Liver (tissue), 9 donors: ENCODE data around the gene HOXD4. TPM values are rescaled to one million over a fixed set of nuclear protein-coding genes. Genes with fewer than 3 reads are reported as not detected.

ENCODE experiments used
- DNase-seq: peaks from one replicate; pipeline ENCODE4 v3.0.0-alpha.2; 2017; ENCODE audit warnings: low spot score
- H3K27ac ChIP-seq, 2 donors: one replicate each; pipeline ENCODE4 v1.7.0; 2013; ENCODE audit warnings: inconsistent platforms in 2 of 2, low read length in 2 of 2, control low read depth in 1 of 2, low read depth in 1 of 2, mild to moderate bottlenecking in 1 of 2
- H3K27me3 ChIP-seq, 4 donors: one replicate each; pipeline versions ENCODE4 v1.6.1 to v1.7.0; 2013; ENCODE audit warnings: low read length in 3 of 4, inconsistent platforms in 1 of 4, mild to moderate bottlenecking in 1 of 4, moderate library complexity in 1 of 4; ENCODE audit not compliant: control insufficient read depth in 4 of 4, insufficient read depth in 4 of 4
- H3K36me3 ChIP-seq, 4 donors: one replicate each; pipeline versions ENCODE4 v1.6.1 to v1.7.0; 2013; ENCODE audit warnings: low read length in 3 of 4, mild to moderate bottlenecking in 3 of 4, low read depth in 1 of 4, moderate library complexity in 1 of 4; ENCODE audit not compliant: control insufficient read depth in 4 of 4, insufficient read depth in 3 of 4
- H3K4me1 ChIP-seq, 4 donors: one replicate each; pipeline versions ENCODE4 v1.6.1 to v1.7.0; 2013; ENCODE audit warnings: low read length in 3 of 4, mild to moderate bottlenecking in 3 of 4, moderate library complexity in 1 of 4; ENCODE audit not compliant: control insufficient read depth in 4 of 4, insufficient read depth in 4 of 4
- H3K4me3 ChIP-seq, 3 donors: one replicate each; pipeline versions ENCODE4 v1.6.1 to v1.7.0; 2013; ENCODE audit warnings: low read length in 3 of 3, control low read depth in 1 of 3, low read depth in 1 of 3, mild to moderate bottlenecking in 1 of 3
- H3K9ac ChIP-seq, 2 donors: one replicate each; pipeline ENCODE4 v1.7.0; 2013; ENCODE audit warnings: low read length in 2 of 2, mild to moderate bottlenecking in 2 of 2, moderate library complexity in 2 of 2, control low read depth in 1 of 2, low read depth in 1 of 2
- H3K9me3 ChIP-seq, 4 donors: one replicate each; pipeline versions ENCODE4 v1.6.1 to v1.7.0; 2013; ENCODE audit warnings: low read length in 3 of 4; ENCODE audit not compliant: control insufficient read depth in 4 of 4
- ATF3 ChIP-seq: IDR thresholded peaks from 2 replicates; pipeline ENCODE4 v1.6.1; 2016; ENCODE audit warnings: antibody characterized with exemption
- CTCF ChIP-seq: fragments of 150-350 bp; IDR thresholded peaks from 2 replicates; pipeline ENCODE4 v1.5.1; 2017; ENCODE audit warnings: improper control_type of control experiment, low read depth, low read length; ENCODE audit not compliant: missing input control
- EGR1 ChIP-seq, 2 donors: IDR thresholded peaks; 2 replicates each; pipeline ENCODE4 v1.6.1; 2016 to 2018; ENCODE audit warnings: antibody characterized with exemption in 2 of 2, low read depth in 2 of 2
- FOXA1 ChIP-seq: IDR thresholded peaks from 2 replicates; pipeline ENCODE4 v1.6.1; 2016; ENCODE audit warnings: antibody characterized with exemption
- FOXA2 ChIP-seq: IDR thresholded peaks from 2 replicates; pipeline ENCODE4 v1.6.1; 2016; ENCODE audit warnings: antibody characterized with exemption
- GABPA ChIP-seq, 2 donors: IDR thresholded peaks in 1 of 2; conservative IDR thresholded peaks in 1 of 2; 2 replicates each; pipeline ENCODE4 v1.6.1; 2016; ENCODE audit warnings: antibody characterized with exemption in 2 of 2, mild to moderate bottlenecking in 1 of 2, moderate library complexity in 1 of 2
- HNF4A ChIP-seq, 2 donors: conservative IDR thresholded peaks; 2 replicates each; pipeline ENCODE4 v1.6.1; 2016; ENCODE audit warnings: antibody characterized with exemption in 2 of 2, mild to moderate bottlenecking in 2 of 2
- HNF4G ChIP-seq: IDR thresholded peaks from 2 replicates; pipeline ENCODE4 v1.6.1; 2016; ENCODE audit warnings: antibody characterized with exemption
- JUND ChIP-seq, 2 donors: IDR thresholded peaks; 2 replicates each; pipeline ENCODE4 v1.6.1; 2016; ENCODE audit warnings: antibody characterized with exemption in 2 of 2
- MAX ChIP-seq: IDR thresholded peaks from 2 replicates; pipeline ENCODE4 v1.6.1; 2016; ENCODE audit warnings: antibody characterized with exemption
- NR2F2 ChIP-seq: IDR thresholded peaks from 2 replicates; pipeline ENCODE4 v1.6.1; 2016; ENCODE audit warnings: antibody characterized with exemption
- RAD21 ChIP-seq, 2 donors: IDR thresholded peaks; 2 replicates each; pipeline ENCODE4 v1.6.1; 2016; ENCODE audit warnings: antibody characterized with exemption in 2 of 2, mild to moderate bottlenecking in 2 of 2
- REST ChIP-seq: IDR thresholded peaks from 2 replicates; pipeline ENCODE4 v1.6.1; 2016; ENCODE audit warnings: antibody characterized with exemption, mild to moderate bottlenecking
- RXRA ChIP-seq, 2 donors: IDR thresholded peaks; 2 replicates each; pipeline ENCODE4 v1.6.1; 2017 to 2018; ENCODE audit warnings: antibody characterized with exemption in 2 of 2, mild to moderate bottlenecking in 1 of 2
- SP1 ChIP-seq: IDR thresholded peaks from 2 replicates; pipeline ENCODE4 v1.6.1; 2018; ENCODE audit warnings: antibody characterized with exemption, mild to moderate bottlenecking
- TAF1 ChIP-seq: conservative IDR thresholded peaks from 2 replicates; pipeline ENCODE4 v1.6.1; 2016; ENCODE audit warnings: antibody characterized with exemption, mild to moderate bottlenecking
- YY1 ChIP-seq: IDR thresholded peaks from 2 replicates; pipeline ENCODE4 v1.6.1; 2016; ENCODE audit warnings: antibody characterized with exemption, mild to moderate bottlenecking
- ZBTB33 ChIP-seq: IDR thresholded peaks from 2 replicates; pipeline ENCODE4 v1.6.1; 2016; ENCODE audit warnings: antibody characterized with exemption
- WGBS: extraction: QIAGEN DNeasy Blood & Tissue Kit; methylation state at CpG from one replicate; pipeline ENCODE4 v1.1.7; 2013; 5-methylcytosine and 5-hydroxymethylcytosine counted together
- polyA plus RNA-seq, 2 donors: library from polyadenylated mRNA; stranded (reverse) in 1 of 2; unstranded in 1 of 2; fragments of 200-250 nt in 1 of 2; fragments of >200 nt in 1 of 2; fragmentation: Nextera tagmentation in 1 of 2; extraction: Ambion mirVana in 1 of 2; gene quantifications; one replicate each; pipeline versions ENCODE4 v1.2.1 to v1.2.3, GENCODE V29; 2013 to 2015
- total RNA-seq, 2 donors: library from RNA; depleted of rRNA; stranded (reverse); fragments of >200 nt; gene quantifications; one replicate each; pipeline ENCODE4 v1.2.3, GENCODE V29; 2014
- donor health status: healthy.
- donor health status: healthy.
- donor health status: healthy.
- donor health status: healthy.
- donor health status: healthy.

The HOXD4 gene
- total and polyA plus RNA-seq, 4 donors = not detected

GRCh38 chr2:176200971-176201370, 49.6 kb downstream of the HOXD4 start:
- DNase-seq = no peak

GRCh38 chr2:176202491-176202890, 51.1 kb downstream of the HOXD4 start:
- no peak for TF ChIP-seq MAX
- TF ChIP-seq TAF1 = no peak
- no peak for TF ChIP-seq JUND (IDR thresholded peaks at IDR 0.05)
- no peak for TF ChIP-seq FOXA2
- TF ChIP-seq NR2F2 = no peak
- TF ChIP-seq EGR1 (IDR thresholded peaks at IDR 0.05; ENCODE audit: low read depth in 2 of 2) = no peak
- no peak for TF ChIP-seq YY1
- no peak for TF ChIP-seq REST
- no peak for TF ChIP-seq CTCF
- no peak for TF ChIP-seq ZBTB33
- TF ChIP-seq HNF4G = no peak
- TF ChIP-seq FOXA1 = no peak
- TF ChIP-seq ATF3 = no peak
- no peak for TF ChIP-seq GABPA (IDR thresholded peaks at IDR 0.05 in 1 of 2, conservative IDR thresholded peaks at IDR 0.05 in 1 of 2)
- TF ChIP-seq RXRA (IDR thresholded peaks at IDR 0.05) = no peak
- TF ChIP-seq SP1 = no peak
- no peak for TF ChIP-seq RAD21 (IDR thresholded peaks at IDR 0.05)
- no peak for TF ChIP-seq HNF4A (conservative IDR thresholded peaks at IDR 0.05)
- Histone ChIP-seq H3K4me3 (no peak overlapping the region), H3K4me1 (no peaks in the 10 kb centered on the region), H3K27ac (no peak overlapping the region), H3K27me3 (peaks cover 0 to 5% (median 3%) of the 10 kb centered on the region in 4 donors), H3K36me3 (no peaks in the 10 kb centered on the region), H3K9ac (no peak overlapping the region), H3K9me3 (peaks cover 0 to 2% (median 0%) of the 10 kb centered on the region in 4 donors)
- WGBS = 79% methylated on average over 7 of the region's 7 CpGs
- no peak for DNase-seq

More at GRCh38 chr2:176200971-176201370, 49.6 kb downstream of the HOXD4 start:
- TF ChIP-seq ATF3 = no peak
- WGBS = 47% methylated on average over 21 of the region's 21 CpGs
- H3K9ac ChIP-seq = no peak overlapping the region
- H3K4me1 ChIP-seq = no peaks in the 10 kb centered on the region
- no peak overlapping the region for H3K27ac ChIP-seq
- H3K27me3 ChIP-seq = peaks cover 0 to 9% (median 6%) of the 10 kb centered on the region in 4 donors
- H3K9me3 ChIP-seq = peaks cover 0 to 2% (median 0%) of the 10 kb centered on the region in 4 donors
- no peak overlapping the region for H3K4me3 ChIP-seq
- H3K36me3 ChIP-seq = no peaks in the 10 kb centered on the region
